ENCODE results near the gene PRDM16. TPM values are rescaled to one million over a fixed set of nuclear protein-coding genes. Genes with fewer than 3 reads are reported as not detected.

PRDM16 gene
- total RNA-seq, 4 donors from 2014 or later, result 0.08 to 0.19 (median 0.12) TPM

- TF ChIP-seq, protein P1, sequence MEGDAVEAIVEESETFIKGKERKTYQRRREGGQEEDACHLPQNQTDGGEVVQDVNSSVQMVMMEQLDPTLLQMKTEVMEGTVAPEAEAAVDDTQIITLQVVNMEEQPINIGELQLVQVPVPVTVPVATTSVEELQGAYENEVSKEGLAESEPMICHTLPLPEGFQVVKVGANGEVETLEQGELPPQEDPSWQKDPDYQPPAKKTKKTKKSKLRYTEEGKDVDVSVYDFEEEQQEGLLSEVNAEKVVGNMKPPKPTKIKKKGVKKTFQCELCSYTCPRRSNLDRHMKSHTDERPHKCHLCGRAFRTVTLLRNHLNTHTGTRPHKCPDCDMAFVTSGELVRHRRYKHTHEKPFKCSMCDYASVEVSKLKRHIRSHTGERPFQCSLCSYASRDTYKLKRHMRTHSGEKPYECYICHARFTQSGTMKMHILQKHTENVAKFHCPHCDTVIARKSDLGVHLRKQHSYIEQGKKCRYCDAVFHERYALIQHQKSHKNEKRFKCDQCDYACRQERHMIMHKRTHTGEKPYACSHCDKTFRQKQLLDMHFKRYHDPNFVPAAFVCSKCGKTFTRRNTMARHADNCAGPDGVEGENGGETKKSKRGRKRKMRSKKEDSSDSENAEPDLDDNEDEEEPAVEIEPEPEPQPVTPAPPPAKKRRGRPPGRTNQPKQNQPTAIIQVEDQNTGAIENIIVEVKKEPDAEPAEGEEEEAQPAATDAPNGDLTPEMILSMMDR (IDR thresholded peaks at IDR 0.05), result no peak
- no peak for TF ChIP-seq POLR2A (IDR thresholded peaks at IDR 0.05)
- H3K27me3 ChIP-seq, result peaks cover 0 to 80% (median 0%) of the 10 kb centered on the region in 4 donors
- H3K4me3 ChIP-seq, result no peak overlapping the region
- peaks cover 0 to 8% (median 0%) of the 10 kb centered on the region in 3 donors for H3K4me1 ChIP-seq
- H3K36me3 ChIP-seq, result no peaks in the 10 kb centered on the region
- intact Hi-C loops (cut with DNase I), result no loop called here
- H3K27ac ChIP-seq, result no peak overlapping the region
- 79 to 87% methylated on average over 6 of the region's 12 CpGs for WGBS, 2 donors
- no peak for DNase-seq
- H3K9me3 ChIP-seq, result no peaks in the 10 kb centered on the region
These were observed 308.2 kb downstream of the PRDM16 start for GRCh38 chr1:3377166-3377565.

- H3K4me3 ChIP-seq, result no peak overlapping the region
- intact Hi-C loops (cut with DNase I), result no loop called here
- H3K27ac ChIP-seq, result no peak overlapping the region
- no peaks in the 10 kb centered on the region for H3K36me3 ChIP-seq
- 63 to 89% methylated on average over 8 to 10 of the region's 24 CpGs for WGBS, 2 donors
- DNase-seq, result no peak
- H3K9me3 ChIP-seq, result no peaks in the 10 kb centered on the region
- peaks cover 0 to 80% (median 0%) of the 10 kb centered on the region in 4 donors for H3K27me3 ChIP-seq
- TF ChIP-seq, protein P1 (IDR thresholded peaks at IDR 0.05), result no peak
- no peak for TF ChIP-seq POLR2A (IDR thresholded peaks at IDR 0.05)
- peaks cover 0 to 8% (median 0%) of the 10 kb centered on the region in 3 donors for H3K4me1 ChIP-seq
These were observed 308.7 kb downstream of the PRDM16 start for GRCh38 chr1:3377604-3378279.

DNA sequence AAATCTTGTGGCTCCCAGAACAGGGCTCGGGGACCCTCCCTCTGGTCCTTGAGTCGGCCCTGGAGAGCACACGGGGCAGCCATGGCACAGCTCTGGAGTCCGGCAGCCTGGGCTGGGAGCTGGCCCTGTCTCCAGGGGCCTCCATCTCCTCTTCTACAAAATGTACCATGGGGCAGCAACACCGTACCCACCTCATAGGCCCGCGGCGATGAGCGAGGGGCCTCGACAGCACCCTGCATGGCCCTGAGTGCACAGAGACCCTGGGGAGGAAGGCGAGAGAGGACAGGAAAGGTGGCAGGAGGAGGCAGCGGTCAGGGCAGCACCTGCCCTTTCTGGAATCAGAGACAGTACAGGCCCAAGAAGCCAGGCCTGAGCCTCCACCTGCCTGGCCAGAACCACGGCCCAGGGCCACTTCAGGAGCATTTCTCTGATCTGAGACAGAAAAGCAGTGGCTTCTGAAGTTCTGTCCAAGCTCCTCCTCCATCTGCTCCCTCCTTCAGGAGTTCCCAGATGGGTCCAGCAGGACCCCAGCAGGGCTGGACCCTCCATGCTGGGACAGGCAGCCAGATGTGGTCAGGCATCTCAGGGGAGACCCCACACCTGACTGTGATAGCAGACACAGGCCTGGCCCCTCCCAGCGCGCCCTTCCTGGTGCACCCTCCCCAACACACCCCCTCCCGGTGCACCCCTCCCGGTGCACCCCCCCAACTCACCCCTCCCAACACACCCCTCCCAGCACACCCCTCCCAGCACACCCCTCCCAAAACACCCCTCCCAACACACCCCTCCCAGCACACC is 309.6 kb downstream of the PRDM16 start:
- TF ChIP-seq, protein P1 (IDR thresholded peaks at IDR 0.05), result no peak
- TF ChIP-seq POLR2A (IDR thresholded peaks at IDR 0.05), result no peak
- no peaks in the 10 kb centered on the region for H3K36me3 ChIP-seq
- H3K4me1 ChIP-seq, result peaks cover 0 to 8% (median 0%) of the 10 kb centered on the region in 3 donors
- no peak overlapping the region for H3K4me3 ChIP-seq
- no peaks in the 10 kb centered on the region for H3K9me3 ChIP-seq
- DNase-seq, result no peak
- no peak overlapping the region for H3K27ac ChIP-seq
- intact Hi-C loops (cut with DNase I), result no loop called here
- peaks cover 0 to 80% (median 0%) of the 10 kb centered on the region in 4 donors for H3K27me3 ChIP-seq
- 67 to 95% methylated on average over 1 to 8 of the region's 17 CpGs for WGBS, 2 donors

DNA sequence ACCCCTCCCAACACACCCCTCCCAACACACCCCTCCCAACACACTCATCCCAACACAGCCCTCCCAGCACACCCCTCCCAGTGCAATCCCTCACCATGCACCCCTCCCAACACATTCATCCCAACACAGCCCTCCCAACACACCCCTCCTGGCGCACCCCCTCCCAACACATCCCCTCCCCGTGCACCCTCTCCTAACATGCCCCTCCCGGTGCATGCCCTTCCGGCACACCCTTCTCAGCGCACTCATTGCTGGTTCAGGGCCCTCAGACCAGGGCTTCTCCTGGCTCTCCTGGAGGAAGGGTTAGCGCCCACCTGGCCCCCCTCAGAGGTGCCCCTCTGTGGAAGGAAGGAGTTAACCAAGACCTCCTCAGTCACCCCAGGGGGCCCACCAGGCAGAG is 310.9 kb downstream of the PRDM16 start:
- no peak overlapping the region for H3K4me3 ChIP-seq
- H3K9me3 ChIP-seq, result no peaks in the 10 kb centered on the region
- TF ChIP-seq POLR2A (IDR thresholded peaks at IDR 0.05), result no peak
- TF ChIP-seq, protein P1 (IDR thresholded peaks at IDR 0.05), result no peak
- H3K4me1 ChIP-seq, result peaks cover 0 to 8% (median 0%) of the 10 kb centered on the region in 3 donors
- no peak for DNase-seq
- WGBS, 2 donors, result no CpG with 5 or more reads among the region's 6 CpGs
- H3K36me3 ChIP-seq, result no peaks in the 10 kb centered on the region
- peaks cover 0 to 79% (median 0%) of the 10 kb centered on the region in 4 donors for H3K27me3 ChIP-seq
- H3K27ac ChIP-seq, result no peak overlapping the region
- intact Hi-C loops (cut with DNase I), result no loop called here

DNA sequence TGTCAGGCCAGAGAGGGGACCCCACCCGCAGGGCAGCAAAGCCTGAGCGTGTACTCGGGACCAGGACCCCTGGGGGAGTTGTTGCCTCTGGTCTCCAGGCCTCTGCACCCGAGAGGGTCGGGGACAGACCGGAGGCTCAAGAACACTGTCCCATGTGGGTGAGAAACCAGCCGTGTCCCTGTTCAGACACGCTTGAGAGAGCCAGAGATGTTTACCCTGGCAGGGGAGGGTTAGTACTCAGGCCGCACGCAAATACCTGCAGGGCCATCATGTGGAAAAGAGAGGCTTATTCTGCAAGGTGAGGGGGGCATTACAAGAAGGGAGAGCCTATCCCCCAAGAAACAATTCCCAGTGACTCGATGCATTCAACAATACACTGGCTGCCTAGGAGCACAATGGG is 311.5 kb downstream of the PRDM16 start:
- Histone ChIP-seq H3K36me3 (no peaks in the 10 kb centered on the region), H3K4me1 (peaks cover 0 to 8% (median 0%) of the 10 kb centered on the region in 3 donors), H3K4me3 (no peak overlapping the region), H3K27ac (no peak overlapping the region), H3K9me3 (no peaks in the 10 kb centered on the region), H3K27me3 (peaks cover 0 to 79% (median 0%) of the 10 kb centered on the region in 4 donors)
- DNase-seq, result no peak
- TF ChIP-seq POLR2A (IDR thresholded peaks at IDR 0.05), result no peak
- TF ChIP-seq, protein P1 (IDR thresholded peaks at IDR 0.05), result no peak
- intact Hi-C loops (cut with DNase I), result no loop called here
- 28 to 62% methylated on average over 3 to 6 of the region's 11 CpGs for WGBS, 2 donors
